Smooth muscle cell (in vitro differentiated cells): ENCODE results near the gene RTL10. TPM values are rescaled to one million over a fixed set of nuclear protein-coding genes. Genes with fewer than 3 reads are reported as not detected.

Experiments used
- DNase-seq: peaks from one replicate; lab custom pipeline; 2025; ENCODE audit not compliant: unreplicated experiment; lab: John Stamatoyannopoulos, UW
- H2AFZ ChIP-seq: fragments of 200-600 bp; sonication (generic); 2 replicates; pipeline ENCODE4 v1.6.0; 2016; ENCODE audit warnings: antibody characterized with exemption, low read depth, mild to moderate bottlenecking
- H3F3A ChIP-seq: fragments of 200-600 bp; sonication (generic); 2 replicates; pipeline ENCODE4 v1.6.0; 2017; ENCODE audit warnings: antibody characterized with exemption, low read depth
- H3K27ac ChIP-seq: fragments of 200-600 bp; sonication (generic); 2 replicates; pipeline ENCODE4 v1.5.1; 2016; ENCODE audit warnings: low read depth, mild to moderate bottlenecking
- H3K27me3 ChIP-seq: fragments of 200-600 bp; sonication (generic); 2 replicates; pipeline ENCODE4 v1.6.1; 2016; ENCODE audit warnings: low read depth, mild to moderate bottlenecking
- H3K36me3 ChIP-seq: fragments of 200-600 bp; sonication (generic); 2 replicates; pipeline ENCODE4 v1.5.1; 2016; ENCODE audit warnings: low read depth
- H3K4me1 ChIP-seq: fragments of 200-600 bp; sonication (generic); 2 replicates; pipeline ENCODE4 v1.5.1; 2016; ENCODE audit warnings: low read depth
- H3K4me2 ChIP-seq: fragments of 200-600 bp; sonication (generic); 2 replicates; pipeline ENCODE4 v1.6.0; 2016; ENCODE audit warnings: mild to moderate bottlenecking
- H3K4me3 ChIP-seq: fragments of 200-600 bp; sonication (generic); 2 replicates; pipeline ENCODE4 v1.5.1; 2016; ENCODE audit warnings: mild to moderate bottlenecking
- H3K79me2 ChIP-seq: fragments of 200-600 bp; sonication (generic); 2 replicates; pipeline ENCODE4 v1.6.0; 2016; ENCODE audit warnings: low read depth, mild to moderate bottlenecking
- H3K9ac ChIP-seq: fragments of 200-600 bp; sonication (generic); 2 replicates; pipeline ENCODE4 v1.6.0; 2016; ENCODE audit warnings: low read depth
- H3K9me3 ChIP-seq: fragments of 200-600 bp; sonication (generic); replicated peaks from 2 replicates; pipeline ENCODE4 v1.5.1; 2016; ENCODE audit warnings: low read depth
- H4K20me1 ChIP-seq: fragments of 200-600 bp; sonication (generic); 2 replicates; pipeline ENCODE4 v1.6.0; 2016; ENCODE audit warnings: low read depth
- WGBS: methylation state at CpG from one replicate; pipeline ENCODE4 v1.1.7; 2016; ENCODE audit warnings: low lambda C conversion rate; 5-methylcytosine and 5-hydroxymethylcytosine counted together
- polyA plus RNA-seq: library from polyadenylated mRNA; unstranded; fragments of >200 nt; fragmentation: Nextera tagmentation; extraction: Ambion mirVana; gene quantifications from 2 replicates; pipeline ENCODE4 v1.2.1, GENCODE V29; 2016
- total RNA-seq: library from RNA; depleted of rRNA; stranded (reverse); fragments of >200 nt; gene quantifications from 2 replicates; pipeline ENCODE4 v1.2.3, GENCODE V29; 2014
- TF ChIP-seq, protein P1 (sequence below): fragments of 200-600 bp; sonication (generic); IDR thresholded peaks from 2 replicates; pipeline ENCODE4 v1.5.1; 2017; ENCODE audit warnings: borderline replicate concordance, mild to moderate bottlenecking, antibody characterized with exemption; ENCODE audit not compliant: insufficient read depth, poor library complexity, severe bottlenecking

RTL10 gene
- total and polyA plus RNA-seq, 2 experiments from 2014 or later = 3.8 to 7.5 TPM

DNA sequence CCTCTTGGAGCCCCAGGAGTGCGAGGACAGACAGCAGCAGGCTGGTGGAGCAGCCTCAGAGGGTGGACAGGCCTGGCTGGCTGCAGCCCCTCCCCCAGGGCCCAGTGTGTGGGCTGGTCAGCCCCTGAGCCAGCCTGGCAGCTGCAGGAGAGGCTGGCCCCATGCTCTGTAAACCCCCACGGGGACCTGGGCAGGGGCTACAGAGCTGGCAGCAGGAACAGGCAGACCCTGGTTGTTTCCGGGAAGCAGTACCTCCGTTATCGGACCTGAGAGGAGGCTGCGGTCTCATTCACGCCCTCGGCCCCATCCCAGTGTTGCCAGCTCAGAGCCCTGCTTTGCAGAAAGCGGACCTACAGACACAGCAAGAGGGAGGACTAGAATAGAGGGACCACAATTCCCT lies 48.4 kb upstream of the RTL10 start:
- H3K79me2 ChIP-seq = no peaks in the 10 kb centered on the region
- H3K9ac ChIP-seq = no peak overlapping the region
- H3K27me3 ChIP-seq = no peaks in the 10 kb centered on the region
- peak overlapping the region; percentile 57 for H3K4me2 ChIP-seq
- no peak overlapping the region for H3K27ac ChIP-seq
- no peak overlapping the region for H3K4me3 ChIP-seq
- H4K20me1 ChIP-seq = no peaks in the 10 kb centered on the region
- DNase-seq = no peak
- no peaks in the 10 kb centered on the region for H3K36me3 ChIP-seq
- WGBS = 57% methylated on average over 9 of the region's 9 CpGs
- no peaks in the 10 kb centered on the region for H3K9me3 ChIP-seq
- H3F3A ChIP-seq = no peaks in the 10 kb centered on the region
- H2AFZ ChIP-seq = peak overlapping the region; percentile 37
- TF ChIP-seq, protein P1, sequence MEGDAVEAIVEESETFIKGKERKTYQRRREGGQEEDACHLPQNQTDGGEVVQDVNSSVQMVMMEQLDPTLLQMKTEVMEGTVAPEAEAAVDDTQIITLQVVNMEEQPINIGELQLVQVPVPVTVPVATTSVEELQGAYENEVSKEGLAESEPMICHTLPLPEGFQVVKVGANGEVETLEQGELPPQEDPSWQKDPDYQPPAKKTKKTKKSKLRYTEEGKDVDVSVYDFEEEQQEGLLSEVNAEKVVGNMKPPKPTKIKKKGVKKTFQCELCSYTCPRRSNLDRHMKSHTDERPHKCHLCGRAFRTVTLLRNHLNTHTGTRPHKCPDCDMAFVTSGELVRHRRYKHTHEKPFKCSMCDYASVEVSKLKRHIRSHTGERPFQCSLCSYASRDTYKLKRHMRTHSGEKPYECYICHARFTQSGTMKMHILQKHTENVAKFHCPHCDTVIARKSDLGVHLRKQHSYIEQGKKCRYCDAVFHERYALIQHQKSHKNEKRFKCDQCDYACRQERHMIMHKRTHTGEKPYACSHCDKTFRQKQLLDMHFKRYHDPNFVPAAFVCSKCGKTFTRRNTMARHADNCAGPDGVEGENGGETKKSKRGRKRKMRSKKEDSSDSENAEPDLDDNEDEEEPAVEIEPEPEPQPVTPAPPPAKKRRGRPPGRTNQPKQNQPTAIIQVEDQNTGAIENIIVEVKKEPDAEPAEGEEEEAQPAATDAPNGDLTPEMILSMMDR = no peak
- peaks cover 15% of the 10 kb centered on the region for H3K4me1 ChIP-seq

DNA sequence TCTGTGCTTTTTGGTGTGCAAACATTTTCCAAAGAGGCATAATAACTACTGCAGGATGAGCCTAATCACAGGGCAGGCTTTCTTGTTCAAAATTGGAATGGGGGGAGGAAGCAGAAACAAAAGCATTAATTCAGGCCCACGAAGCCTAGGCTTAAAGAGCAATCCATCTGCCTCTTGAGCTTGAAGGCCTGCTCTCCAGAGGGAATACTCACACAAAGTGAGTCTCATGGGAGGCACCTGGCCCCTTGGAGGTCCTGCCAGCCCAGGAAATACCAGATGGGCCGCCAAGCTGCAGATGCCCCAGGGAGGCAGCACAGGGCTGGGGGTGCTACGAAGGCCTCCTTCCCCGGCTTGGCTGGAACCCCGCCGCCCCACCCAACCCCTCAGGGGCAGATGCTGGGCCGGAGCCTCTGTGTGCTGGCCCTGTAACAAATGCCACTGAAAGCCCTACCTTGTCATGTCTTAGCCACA lies 47.6 kb upstream of the RTL10 start:
- DNase-seq = no peak
- no peaks in the 10 kb centered on the region for H3F3A ChIP-seq
- H4K20me1 ChIP-seq = no peaks in the 10 kb centered on the region
- no peaks in the 10 kb centered on the region for H3K9me3 ChIP-seq
- 87% methylated on average over 5 of the region's 7 CpGs for WGBS
- no peaks in the 10 kb centered on the region for H3K27me3 ChIP-seq
- H3K4me3 ChIP-seq = no peak overlapping the region
- TF ChIP-seq, protein P1 = no peak
- H3K4me1 ChIP-seq = peaks cover 15% of the 10 kb centered on the region
- no peak overlapping the region for H3K4me2 ChIP-seq
- H3K36me3 ChIP-seq = no peaks in the 10 kb centered on the region
- no peaks in the 10 kb centered on the region for H3K79me2 ChIP-seq
- no peak overlapping the region for H2AFZ ChIP-seq
- H3K9ac ChIP-seq = no peak overlapping the region
- H3K27ac ChIP-seq = no peak overlapping the region

GRCh38 chr22:19901577-19902244 lies 47.0 kb upstream of the RTL10 start:
- no peaks in the 10 kb centered on the region for H3K79me2 ChIP-seq
- H3K9me3 ChIP-seq = no peaks in the 10 kb centered on the region
- H3K36me3 ChIP-seq = no peaks in the 10 kb centered on the region
- TF ChIP-seq, protein P1 = no peak
- no peaks in the 10 kb centered on the region for H4K20me1 ChIP-seq
- no peak overlapping the region for H3K4me2 ChIP-seq
- H3K9ac ChIP-seq = no peak overlapping the region
- no peaks in the 10 kb centered on the region for H3K27me3 ChIP-seq
- H3K4me3 ChIP-seq = no peak overlapping the region
- H3K4me1 ChIP-seq = peaks cover 15% of the 10 kb centered on the region
- no peak for DNase-seq
- no peak overlapping the region for H3K27ac ChIP-seq
- 89% methylated on average over 11 of the region's 11 CpGs for WGBS
- H3F3A ChIP-seq = no peaks in the 10 kb centered on the region
- no peak overlapping the region for H2AFZ ChIP-seq
